Peyer's patch (tissue), 4 donors: ENCODE measurements around the gene HOXD8.

Experiments
- POLR2A ChIP-seq, 2 donors: fragments of 450-650 bp; IDR thresholded peaks; one replicate each; pipeline ENCODE4 v1.5.1; 2017; ENCODE audit warnings: antibody characterized with exemption in 2 of 2, mild to moderate bottlenecking in 2 of 2, moderate library complexity in 2 of 2
- TF ChIP-seq, protein P1 (sequence below), 6 experiments: fragments of 450-650 bp in 4 of 6; fragments of 200-600 bp in 2 of 6; sonication (generic) in 1 of 6; IDR thresholded peaks; one replicate each; pipeline ENCODE4 v1.5.1; 2017 to 2019; ENCODE audit warnings: antibody characterized with exemption in 6 of 6, mild to moderate bottlenecking in 3 of 6, moderate library complexity in 1 of 6

- TF ChIP-seq, protein P1, sequence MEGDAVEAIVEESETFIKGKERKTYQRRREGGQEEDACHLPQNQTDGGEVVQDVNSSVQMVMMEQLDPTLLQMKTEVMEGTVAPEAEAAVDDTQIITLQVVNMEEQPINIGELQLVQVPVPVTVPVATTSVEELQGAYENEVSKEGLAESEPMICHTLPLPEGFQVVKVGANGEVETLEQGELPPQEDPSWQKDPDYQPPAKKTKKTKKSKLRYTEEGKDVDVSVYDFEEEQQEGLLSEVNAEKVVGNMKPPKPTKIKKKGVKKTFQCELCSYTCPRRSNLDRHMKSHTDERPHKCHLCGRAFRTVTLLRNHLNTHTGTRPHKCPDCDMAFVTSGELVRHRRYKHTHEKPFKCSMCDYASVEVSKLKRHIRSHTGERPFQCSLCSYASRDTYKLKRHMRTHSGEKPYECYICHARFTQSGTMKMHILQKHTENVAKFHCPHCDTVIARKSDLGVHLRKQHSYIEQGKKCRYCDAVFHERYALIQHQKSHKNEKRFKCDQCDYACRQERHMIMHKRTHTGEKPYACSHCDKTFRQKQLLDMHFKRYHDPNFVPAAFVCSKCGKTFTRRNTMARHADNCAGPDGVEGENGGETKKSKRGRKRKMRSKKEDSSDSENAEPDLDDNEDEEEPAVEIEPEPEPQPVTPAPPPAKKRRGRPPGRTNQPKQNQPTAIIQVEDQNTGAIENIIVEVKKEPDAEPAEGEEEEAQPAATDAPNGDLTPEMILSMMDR (IDR thresholded peaks at IDR 0.05) = no peak
- no peak for TF ChIP-seq POLR2A (IDR thresholded peaks at IDR 0.05)
These were observed 23.6 kb upstream of the HOXD8 start for GRCh38 chr2:176105730-176106580.
